ENCODE results near the gene CCDC158.

The CCDC158 gene

DNA sequence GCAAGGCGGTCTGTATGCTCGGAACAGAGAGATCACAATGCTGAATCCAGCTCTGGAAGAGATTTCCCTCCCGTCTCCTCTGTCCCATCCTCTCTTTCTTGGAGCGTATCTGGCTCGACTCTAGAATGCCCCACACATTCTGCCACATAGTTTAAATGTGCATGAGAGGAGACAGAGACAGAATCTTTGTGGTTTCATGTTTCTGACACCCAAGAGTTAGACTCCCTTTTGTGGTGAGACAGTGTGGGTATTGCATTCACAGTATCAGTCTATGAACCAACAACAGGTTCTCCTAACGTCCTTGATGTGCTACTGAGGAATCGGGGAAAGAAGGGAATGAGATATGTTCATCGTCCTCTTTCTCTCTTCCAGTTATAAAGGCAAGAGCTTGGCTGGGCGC lies 144.1 kb downstream of the CCDC158 start:
- no peak for DNase-seq (ENCODE audit: low read depth)
- TF ChIP-seq, protein P1, sequence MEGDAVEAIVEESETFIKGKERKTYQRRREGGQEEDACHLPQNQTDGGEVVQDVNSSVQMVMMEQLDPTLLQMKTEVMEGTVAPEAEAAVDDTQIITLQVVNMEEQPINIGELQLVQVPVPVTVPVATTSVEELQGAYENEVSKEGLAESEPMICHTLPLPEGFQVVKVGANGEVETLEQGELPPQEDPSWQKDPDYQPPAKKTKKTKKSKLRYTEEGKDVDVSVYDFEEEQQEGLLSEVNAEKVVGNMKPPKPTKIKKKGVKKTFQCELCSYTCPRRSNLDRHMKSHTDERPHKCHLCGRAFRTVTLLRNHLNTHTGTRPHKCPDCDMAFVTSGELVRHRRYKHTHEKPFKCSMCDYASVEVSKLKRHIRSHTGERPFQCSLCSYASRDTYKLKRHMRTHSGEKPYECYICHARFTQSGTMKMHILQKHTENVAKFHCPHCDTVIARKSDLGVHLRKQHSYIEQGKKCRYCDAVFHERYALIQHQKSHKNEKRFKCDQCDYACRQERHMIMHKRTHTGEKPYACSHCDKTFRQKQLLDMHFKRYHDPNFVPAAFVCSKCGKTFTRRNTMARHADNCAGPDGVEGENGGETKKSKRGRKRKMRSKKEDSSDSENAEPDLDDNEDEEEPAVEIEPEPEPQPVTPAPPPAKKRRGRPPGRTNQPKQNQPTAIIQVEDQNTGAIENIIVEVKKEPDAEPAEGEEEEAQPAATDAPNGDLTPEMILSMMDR (IDR thresholded peaks at IDR 0.05; ENCODE audit: control insufficient read depth, extremely low read depth, insufficient read depth) = no peak
- no peak overlapping the region for H3K4me3 ChIP-seq (ENCODE audit: low read depth, low read length)

DNA sequence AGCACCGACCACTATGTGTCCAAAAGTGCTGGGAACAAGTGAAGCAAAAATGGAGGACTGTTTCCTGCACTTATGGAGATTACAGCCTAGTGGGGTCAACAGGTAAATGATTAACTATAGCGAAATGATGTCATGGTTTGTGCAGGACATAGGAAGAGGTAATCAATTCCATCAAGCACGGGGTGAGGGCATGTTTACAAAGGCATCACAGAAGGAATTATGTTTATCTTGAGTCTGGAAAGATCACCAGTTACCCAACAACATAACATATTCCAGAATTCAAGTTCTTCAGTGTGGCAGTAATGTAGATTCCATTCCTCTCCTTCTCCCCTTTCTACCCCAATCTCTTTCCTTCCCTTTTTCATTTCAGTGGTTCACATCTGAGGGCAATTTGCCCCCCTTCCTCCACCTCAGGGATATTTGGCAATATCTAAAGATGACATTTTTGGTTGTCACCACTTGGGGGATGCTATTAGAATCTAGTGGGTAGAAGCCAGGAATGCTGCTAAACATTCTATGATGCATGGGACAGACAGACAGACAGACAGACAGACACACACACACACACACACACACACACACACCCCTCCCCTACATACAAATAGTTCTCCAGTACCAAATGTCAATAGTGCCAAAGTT lies 145.3 kb downstream of the CCDC158 start:
- DNase-seq (ENCODE audit: low read depth) = no peak
- TF ChIP-seq, protein P1 (IDR thresholded peaks at IDR 0.05; ENCODE audit: control insufficient read depth, extremely low read depth, insufficient read depth) = no peak

DNA sequence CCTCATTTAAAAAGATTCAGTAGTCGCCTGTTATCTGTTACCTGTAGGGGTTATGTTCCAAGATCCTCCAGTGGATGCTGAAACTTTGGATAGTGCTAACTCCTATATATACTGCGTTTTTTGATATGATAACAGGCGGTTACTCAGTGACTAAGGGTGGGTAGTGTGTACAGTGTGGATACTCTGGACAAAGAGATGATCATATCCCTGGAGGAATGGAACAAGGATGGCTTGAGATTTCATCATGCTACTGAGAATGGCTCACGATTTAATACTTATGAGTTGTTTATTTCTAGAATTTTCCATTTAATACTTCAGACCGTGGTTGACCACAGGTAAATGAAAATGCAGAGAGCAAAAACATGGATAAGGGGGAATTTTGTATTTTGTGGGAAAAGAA lies 147.9 kb downstream of the CCDC158 start:
- no peak for DNase-seq (ENCODE audit: low read depth)
- no peak overlapping the region for H3K4me3 ChIP-seq (ENCODE audit: low read depth, low read length)
- TF ChIP-seq, protein P1 (IDR thresholded peaks at IDR 0.05; ENCODE audit: control insufficient read depth, extremely low read depth, insufficient read depth) = no peak

More for the DNA sequence above, 145.3 kb downstream of the CCDC158 start:
- no peak overlapping the region for H3K4me3 ChIP-seq (ENCODE audit: low read depth, low read length)

DNA sequence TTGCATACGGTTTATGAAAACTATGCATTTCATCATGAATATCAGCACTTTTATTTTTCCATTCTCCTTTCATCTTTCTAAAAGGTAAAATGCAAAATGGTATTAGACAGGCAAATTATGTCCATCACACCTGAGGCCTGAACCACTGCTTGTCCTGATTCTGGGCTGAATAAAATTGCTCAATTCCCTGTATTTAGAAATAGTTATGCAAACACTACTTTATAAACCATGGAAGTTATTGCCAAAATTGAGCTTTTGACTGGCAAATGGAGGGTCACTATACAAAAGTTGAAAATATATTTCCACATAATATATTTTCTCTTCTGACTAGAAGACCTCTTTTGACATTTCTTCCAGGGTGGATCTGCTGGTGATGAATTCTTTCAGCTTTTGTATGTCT lies 148.4 kb downstream of the CCDC158 start:
- DNase-seq (ENCODE audit: low read depth) = no peak
- no peak overlapping the region for H3K4me3 ChIP-seq (ENCODE audit: low read depth, low read length)
- TF ChIP-seq, protein P1 (IDR thresholded peaks at IDR 0.05; ENCODE audit: control insufficient read depth, extremely low read depth, insufficient read depth) = no peak

DNA sequence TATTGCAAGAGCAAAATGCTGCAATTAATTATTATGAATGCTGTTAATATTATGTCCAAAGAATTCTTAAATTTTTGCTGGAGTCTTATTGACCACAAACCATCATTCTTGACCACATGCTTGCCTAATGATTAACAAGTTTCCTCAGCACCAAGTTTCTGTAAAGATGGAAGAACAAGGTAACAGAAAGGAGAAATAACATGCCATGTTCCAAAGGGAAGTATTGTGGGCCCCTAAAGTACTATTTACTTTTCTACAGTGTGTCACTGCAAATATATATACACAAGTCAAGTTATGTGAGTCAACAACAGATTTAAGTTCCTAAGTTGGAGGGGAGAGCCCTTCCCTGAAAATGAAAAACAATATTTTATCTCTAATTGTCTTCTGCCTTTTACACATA lies 148.9 kb downstream of the CCDC158 start:
- DNase-seq (ENCODE audit: low read depth) = no peak
- H3K4me3 ChIP-seq (ENCODE audit: low read depth, low read length) = no peak overlapping the region
- TF ChIP-seq, protein P1 (IDR thresholded peaks at IDR 0.05; ENCODE audit: control insufficient read depth, extremely low read depth, insufficient read depth) = no peak

DNA sequence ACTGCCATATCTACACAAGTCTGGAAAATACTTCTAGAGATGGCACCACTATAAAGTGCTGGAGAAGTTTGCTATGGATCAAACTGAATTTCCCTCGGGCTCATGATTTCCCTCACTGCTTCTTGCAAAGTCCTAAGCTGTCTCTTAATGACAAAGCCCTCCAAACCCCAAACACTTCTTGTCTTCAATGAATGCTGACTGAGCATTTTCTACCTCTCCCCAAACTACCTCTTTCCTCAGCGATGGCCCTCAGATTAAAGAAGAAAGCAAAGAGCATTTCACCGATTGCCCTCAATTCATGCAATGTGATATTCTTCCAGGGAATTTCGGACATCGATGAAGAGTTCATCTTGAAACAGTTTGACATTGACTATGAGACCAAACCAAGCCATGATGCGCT lies 149.7 kb downstream of the CCDC158 start:
- no peak overlapping the region for H3K4me3 ChIP-seq (ENCODE audit: low read depth, low read length)
- no peak for DNase-seq (ENCODE audit: low read depth)
- TF ChIP-seq, protein P1 (IDR thresholded peaks at IDR 0.05; ENCODE audit: control insufficient read depth, extremely low read depth, insufficient read depth) = no peak

Data from LNCaP clone FGC (cell line).